NB4 (cell line): Measurements from ENCODE around the gene HSP90AB1.

Experiments
- CTCF ChIP-seq: IDR thresholded peaks from one replicate; pipeline ENCODE4 v1.5.1; 2012; ENCODE audit warnings: low read depth, low read length
- MAX ChIP-seq: IDR thresholded peaks from 2 replicates; pipeline ENCODE4 v1.6.1; 2011; ENCODE audit warnings: low read depth, low read length
- MYC ChIP-seq: IDR thresholded peaks from 2 replicates; pipeline ENCODE4 v1.6.1; 2011; ENCODE audit warnings: low read depth, low read length
- POLR2A ChIP-seq: IDR thresholded peaks from 2 replicates; pipeline ENCODE4 v1.6.1; 2011; ENCODE audit warnings: mild to moderate bottlenecking; ENCODE audit not compliant: insufficient read length; ENCODE audit errors: extremely low read depth

GRCh38 chr6:44227148-44227793 lies 19.6 kb upstream of the HSP90AB1 start:
- TF ChIP-seq CTCF: no peak
- TF ChIP-seq POLR2A: no peak
- TF ChIP-seq MAX: no peak
- no peak for TF ChIP-seq MYC
